GM18861 (cell line): ENCODE measurements around the gene FAM20C.
"Not testable (repeated sequence)": the region's sequence is repeated elsewhere in the genome, so short reads cannot be mapped to it uniquely, and the experiment has no call there.

ENCODE experiments used
- ATAC-seq: cut with Tn5 transposase; IDR thresholded peaks from one replicate; pipeline ENCODE4 v1.9.1; 2021; ENCODE audit not compliant: unreplicated experiment

Gene FAM20C

GRCh38 chr7:255038-255435, 62.7 kb downstream of the FAM20C start:
- ATAC-seq, result no peak

GRCh38 chr7:255721-256361, 63.5 kb downstream of the FAM20C start:
- ATAC-seq, result no peak

- ATAC-seq, result no peak
Observed at GRCh38 chr7:256461-256940, 64.1 kb downstream of the FAM20C start.

- no peak for ATAC-seq
Observed at GRCh38 chr7:256981-257646, 64.7 kb downstream of the FAM20C start.

GRCh38 chr7:257647-257992, 65.2 kb downstream of the FAM20C start:
- no peak for ATAC-seq

GRCh38 chr7:258476-259190, 66.3 kb downstream of the FAM20C start:
- no peak for ATAC-seq

- ATAC-seq, result no peak
Observed at GRCh38 chr7:259191-259505, 66.8 kb downstream of the FAM20C start.

- ATAC-seq, result no peak
Observed at GRCh38 chr7:259751-260405, 67.5 kb downstream of the FAM20C start.

GRCh38 chr7:260441-261281, 68.3 kb downstream of the FAM20C start:
- ATAC-seq, result no peak

- no peak for ATAC-seq
Observed at GRCh38 chr7:261341-262250, 69.2 kb downstream of the FAM20C start.

- no peak for ATAC-seq
Observed at GRCh38 chr7:262251-262572, 69.8 kb downstream of the FAM20C start.

GRCh38 chr7:262631-263311, 70.4 kb downstream of the FAM20C start:
- ATAC-seq, result not testable (repeated sequence)

GRCh38 chr7:263483-264351, 71.3 kb downstream of the FAM20C start:
- ATAC-seq, result not testable (repeated sequence)

GRCh38 chr7:264541-265191, 72.3 kb downstream of the FAM20C start:
- no peak for ATAC-seq

GRCh38 chr7:265192-265997, 73.0 kb downstream of the FAM20C start:
- ATAC-seq, result no peak

- ATAC-seq, result no peak
Observed at GRCh38 chr7:265998-266850, 73.9 kb downstream of the FAM20C start.
